ENCODE measurements around the gene NKAIN2. TPM values are rescaled to one million over a fixed set of nuclear protein-coding genes. Genes with fewer than 3 reads are reported as not detected.

The NKAIN2 gene
- total RNA-seq, 4 donors from 2014 or later: 0.31 to 0.58 (median 0.39) TPM; not detected in 1

GRCh38 chr6:123804014-123804786, 535 bp downstream of the NKAIN2 start:
- peak overlapping the region; percentile 47 to 67 (median 54) for H3K4me3 ChIP-seq
- H3K27ac ChIP-seq: peak overlapping the region; percentile 4 to 69 (median 46)
- TF ChIP-seq POLR2A (IDR thresholded peaks at IDR 0.05) (peak in 1 of 2 donors; percentile 24), CTCF (IDR thresholded peaks at IDR 0.05 in 4 of 5, conservative IDR thresholded peaks at IDR 0.05 in 1 of 5) (no peak)
- ATAC-seq (peak; percentile 45 to 59), DNase-seq (peak; percentile 25 to 54)
- H3K9me3 ChIP-seq: no peaks in the 10 kb centered on the region
- intact Hi-C loops (cut with DNase I; ENCODE audit: low total_unique reads): loop anchor here (10.0 kb wide), 2 partner anchors 251 to 409 kb away; no protein-coding TSS in a partner anchor
- H3K4me1 ChIP-seq: peaks cover 0 to 25% of the 10 kb centered on the region in 2 donors
- in situ Hi-C loops (cut with MboI; ENCODE audit: low sequenced_read_pairs in 4 of 4): loop anchor here in 1 of 4 donors (25.0 kb wide), 1 partner anchor 308 kb away; no protein-coding TSS in a partner anchor
- H3K27me3 ChIP-seq: no peaks in the 10 kb centered on the region
- H3K36me3 ChIP-seq: no peaks in the 10 kb centered on the region

GRCh38 chr6:123804787-123805540, 1.3 kb downstream of the NKAIN2 start:
- TF ChIP-seq CTCF (IDR thresholded peaks at IDR 0.05 in 4 of 5, conservative IDR thresholded peaks at IDR 0.05 in 1 of 5) (no peak), POLR2A (IDR thresholded peaks at IDR 0.05) (no peak)
- H3K4me1 ChIP-seq: peaks cover 0 to 25% of the 10 kb centered on the region in 2 donors
- intact Hi-C loops (cut with DNase I; ENCODE audit: low total_unique reads) (loop anchor here (10.0 kb wide), 2 partner anchors 250 to 410 kb away; no protein-coding TSS in a partner anchor), in situ Hi-C loops (cut with MboI; ENCODE audit: low sequenced_read_pairs in 4 of 4) (loop anchor here in 1 of 4 donors (25.0 kb wide), 1 partner anchor 307 kb away; no protein-coding TSS in a partner anchor)
- DNase-seq (no peak), ATAC-seq (no peak)
- H3K9me3 ChIP-seq: no peaks in the 10 kb centered on the region
- H3K4me3 ChIP-seq: peak overlapping the region in 3 of 4 donors; percentile 47 to 67 (median 59)
- H3K27me3 ChIP-seq: no peaks in the 10 kb centered on the region
- H3K36me3 ChIP-seq: no peaks in the 10 kb centered on the region
- H3K27ac ChIP-seq: peak overlapping the region; percentile 40 to 69 (median 48)

- ATAC-seq (no peak), DNase-seq (no peak)
- H3K27ac ChIP-seq: peak overlapping the region in 2 of 4 donors; percentile 0 to 52
- no peaks in the 10 kb centered on the region for H3K27me3 ChIP-seq
- intact Hi-C loops (cut with DNase I; ENCODE audit: low total_unique reads) (loop anchor here (10.0 kb wide), 2 partner anchors 249 to 411 kb away; no protein-coding TSS in a partner anchor), in situ Hi-C loops (cut with MboI; ENCODE audit: low sequenced_read_pairs in 4 of 4) (loop anchor here in 1 of 4 donors (25.0 kb wide), 1 partner anchor 306 kb away; no protein-coding TSS in a partner anchor)
- TF ChIP-seq POLR2A (IDR thresholded peaks at IDR 0.05): no peak
- TF ChIP-seq CTCF (IDR thresholded peaks at IDR 0.05 in 4 of 5, conservative IDR thresholded peaks at IDR 0.05 in 1 of 5): no peak
- H3K4me1 ChIP-seq: peaks cover 0 to 25% of the 10 kb centered on the region in 2 donors
- H3K36me3 ChIP-seq: no peaks in the 10 kb centered on the region
- H3K4me3 ChIP-seq: no peak overlapping the region
- no peaks in the 10 kb centered on the region for H3K9me3 ChIP-seq
These were observed 2.3 kb downstream of the NKAIN2 start for GRCh38 chr6:123805921-123806320.

GRCh38 chr6:123806561-123806960, 2.9 kb downstream of the NKAIN2 start:
- in situ Hi-C loops (cut with MboI; ENCODE audit: low sequenced_read_pairs in 4 of 4): loop anchor here in 1 of 4 donors (25.0 kb wide), 1 partner anchor 306 kb away; no protein-coding TSS in a partner anchor
- ATAC-seq (no peak), DNase-seq (no peak)
- H3K36me3 ChIP-seq: no peaks in the 10 kb centered on the region
- intact Hi-C loops (cut with DNase I; ENCODE audit: low total_unique reads): loop anchor here (10.0 kb wide), 2 partner anchors 248 to 412 kb away; no protein-coding TSS in a partner anchor
- peaks cover 0 to 25% of the 10 kb centered on the region in 2 donors for H3K4me1 ChIP-seq
- peak overlapping the region in 2 of 4 donors; percentile 0 to 32 for H3K27ac ChIP-seq
- no peaks in the 10 kb centered on the region for H3K9me3 ChIP-seq
- no peak overlapping the region for H3K4me3 ChIP-seq
- no peaks in the 10 kb centered on the region for H3K27me3 ChIP-seq
- TF ChIP-seq CTCF (IDR thresholded peaks at IDR 0.05 in 4 of 5, conservative IDR thresholded peaks at IDR 0.05 in 1 of 5): no peak
- TF ChIP-seq POLR2A (IDR thresholded peaks at IDR 0.05): no peak
